PC-3 (cell line): Measurements from ENCODE around the gene SERTAD1. TPM values are rescaled to one million over a fixed set of nuclear protein-coding genes. Genes with fewer than 3 reads are reported as not detected.

Source experiments
- ATAC-seq: fragments of 200-7000 bp; cut with Tn5 transposase; 2 replicates; pipeline ENCODE4 v1.9.1; 2020; ENCODE audit warnings: mild to moderate bottlenecking, moderate library complexity
- BruUV-seq: library from RNA; stranded (reverse); fragments of 400-500 nt; replicated peaks from 2 replicates; lab custom pipeline; 2021; lab: Mats Ljungman, UMichigan
- CTCF ChIA-PET: fragments of 300-600 bp; sonication (Branson Sonifier 250); formaldehyde crosslinking; loops from one replicate; lab custom pipeline; 2022; ENCODE audit warnings: antibody characterized with exemption; lab: Charles Lee
- POLR2A ChIA-PET: fragments of 300-600 bp; sonication (Branson Sonifier 250); formaldehyde crosslinking; loops from one replicate; lab custom pipeline; 2022; ENCODE audit warnings: antibody characterized with exemption; ENCODE audit not compliant: unreplicated experiment; lab: Charles Lee
- DNase-seq: peaks from one replicate; pipeline ENCODE4 v3.0.0-alpha.2; 2015
- H2AFZ ChIP-seq: fragments of 300-600 bp; sonication (generic); 2 replicates; pipeline ENCODE4 v1.6.0; 2016; ENCODE audit warnings: antibody characterized with exemption, low read length
- H3F3A ChIP-seq: fragments of 300-600 bp; sonication (generic); one replicate; pipeline ENCODE4 v1.6.0; 2017; ENCODE audit warnings: antibody characterized with exemption, low read length, control low read depth, mild to moderate bottlenecking; ENCODE audit not compliant: unreplicated experiment
- H3K27ac ChIP-seq: fragments of 300-600 bp; sonication (generic); 2 replicates; pipeline ENCODE4 v1.5.1; 2016; ENCODE audit warnings: mild to moderate bottlenecking, low read length
- H3K27me3 ChIP-seq: fragments of 300-600 bp; sonication (generic); 2 replicates; pipeline ENCODE4 v1.6.1; 2016; ENCODE audit warnings: low read length, mixed read lengths
- H3K36me3 ChIP-seq: fragments of 300-600 bp; sonication (generic); 2 replicates; pipeline ENCODE4 v1.6.1; 2016; ENCODE audit warnings: low read depth, mixed run types, low read length, mixed read lengths
- H3K4me1 ChIP-seq: fragments of 300-600 bp; sonication (generic); 2 replicates; pipeline ENCODE4 v1.5.1; 2016; ENCODE audit warnings: low read length; ENCODE audit not compliant: insufficient read depth
- H3K4me2 ChIP-seq: fragments of 300-600 bp; sonication (generic); 2 replicates; pipeline ENCODE4 v1.6.0; 2016; ENCODE audit warnings: low read length
- H3K4me3 ChIP-seq: fragments of 300-600 bp; sonication (generic); 2 replicates; pipeline ENCODE4 v1.5.1; 2016; ENCODE audit warnings: mild to moderate bottlenecking, low read length, mixed read lengths
- H3K79me2 ChIP-seq: fragments of 300-600 bp; sonication (generic); 2 replicates; pipeline ENCODE4 v1.6.1; 2017; ENCODE audit warnings: low read length, mixed read lengths
- H3K9ac ChIP-seq: fragments of 300-600 bp; sonication (generic); 2 replicates; pipeline ENCODE4 v1.6.0; 2016; ENCODE audit warnings: mild to moderate bottlenecking, low read length
- H3K9me2 ChIP-seq: fragments of 300-600 bp; sonication (generic); replicated peaks from 2 replicates; pipeline ENCODE4 v1.6.1; 2016; ENCODE audit warnings: mixed run types, low read length, mixed read lengths
- H3K9me3 ChIP-seq: fragments of 300-600 bp; sonication (generic); 2 replicates; pipeline ENCODE4 v1.6.1; 2016; ENCODE audit warnings: low read length, mixed read lengths
- H4K20me1 ChIP-seq: fragments of 300-600 bp; sonication (generic); 2 replicates; pipeline ENCODE4 v1.6.1; 2016; ENCODE audit warnings: low read length, mixed read lengths
- EZH2 ChIP-seq: fragments of 300-600 bp; sonication (generic); IDR thresholded peaks from one replicate; pipeline ENCODE4 v1.6.1; 2017; ENCODE audit warnings: antibody characterized with exemption, mild to moderate bottlenecking, low read length; ENCODE audit not compliant: unreplicated experiment
- EZH2phosphoT487 ChIP-seq: fragments of 300-600 bp; sonication (generic); IDR thresholded peaks from 2 replicates; pipeline ENCODE4 v1.6.1; 2018; ENCODE audit warnings: mild to moderate bottlenecking, antibody characterized with exemption, low read length, borderline replicate concordance
- intact Hi-C: fragments of 100-400 bp; cut with micrococcal nuclease; formaldehyde crosslinking; loops from 2 replicates; pipeline ENCODE4 v1.9.0; 2023
- total RNA-seq: library from RNA; depleted of rRNA; stranded (reverse); fragments of >200 nt; gene quantifications from 2 replicates; pipeline ENCODE4 v1.2.3, GENCODE V29; 2014
- TF ChIP-seq, protein P1 (sequence below): fragments of 300-600 bp; sonication (generic); conservative IDR thresholded peaks from 2 replicates; pipeline ENCODE4 v1.5.1; 2017; ENCODE audit warnings: antibody characterized with exemption, low read depth, mild to moderate bottlenecking, low read length

Gene SERTAD1
- total RNA-seq, 1 experiment from 2014 or later, result 16.8 TPM

DNA sequence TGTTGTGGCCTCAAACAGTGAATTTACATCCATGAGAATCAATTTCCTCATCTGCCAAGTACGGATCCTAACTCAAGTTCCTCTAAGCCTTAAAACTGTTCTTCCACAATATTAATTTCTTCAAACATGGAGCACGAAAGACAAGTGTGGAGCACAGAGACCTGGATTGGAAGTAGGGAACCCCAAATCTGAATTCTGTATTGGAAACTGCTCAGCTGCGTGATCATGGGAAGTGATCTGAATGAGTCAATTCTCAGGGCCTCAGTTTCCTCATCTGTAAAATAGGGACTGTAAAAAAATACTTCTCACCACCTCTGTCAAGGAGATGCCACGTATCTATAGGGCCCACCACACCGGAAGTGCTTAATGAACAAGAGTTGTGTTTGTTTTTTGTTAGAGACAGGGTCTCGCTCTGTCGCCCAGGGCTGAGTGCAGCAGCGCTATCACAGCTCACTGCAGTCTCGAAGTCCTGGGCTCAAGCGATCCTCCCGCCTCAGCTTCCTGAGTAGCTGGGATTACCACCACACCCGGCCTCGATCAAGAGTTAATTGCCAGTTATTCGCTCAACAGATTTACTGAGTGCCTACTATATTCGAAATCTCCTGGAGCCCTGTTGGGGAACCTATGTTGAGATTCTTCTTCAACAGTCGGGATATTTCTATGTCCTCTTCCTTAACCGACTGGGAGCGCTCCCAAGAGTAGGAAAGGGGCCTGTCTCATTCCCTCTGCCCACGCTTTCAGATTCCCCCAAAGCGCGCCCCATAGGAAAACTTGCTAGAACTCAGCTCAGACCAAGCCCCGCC lies 16.7 kb upstream of the SERTAD1 start:
- Histone ChIP-seq H3K27me3 (no peaks in the 10 kb centered on the region), H3K9me2 (no peaks in the 10 kb centered on the region), H3K79me2 (peaks cover 31% of the 10 kb centered on the region), H3K36me3 (peaks cover 12% of the 10 kb centered on the region; the same call in 1 of the 2 replicates), H4K20me1 (peaks cover 9% of the 10 kb centered on the region; the same call in 1 of the 2 replicates), H3K27ac (peak overlapping the region; percentile 21; the same call in 1 of the 2 replicates), H3K4me3 (peak overlapping the region; percentile 97), H3K9ac (peak overlapping the region; percentile 80), H3K4me2 (peak overlapping the region; percentile 97), H3F3A (no peaks in the 10 kb centered on the region), H3K4me1 (peaks cover 12% of the 10 kb centered on the region; the same call in 1 of the 2 replicates), H2AFZ (peak overlapping the region; percentile 66; the same call in 1 of the 2 replicates), H3K9me3 (no peaks in the 10 kb centered on the region)
- ChIA-PET CTCF (interaction anchor here (0.7 to 1.0 kb wide), 2 partner anchors 22 kb away, joined by 3 read pairs; no protein-coding TSS in a partner anchor), POLR2A (interaction anchor here (1.3 kb wide), 1 partner anchor 16 kb away, joined by 3 read pairs; the partner anchor contains the start of gene SERTAD1)
- no TSS peak for BruUV-seq
- ATAC-seq, result no peak
- intact Hi-C loops, result loop anchor here (2.0 kb wide), 1 partner anchor 22 kb away; no protein-coding TSS in a partner anchor
- DNase-seq, result no peak
- no peak for TF ChIP-seq EZH2
- TF ChIP-seq EZH2phosphoT487, result no peak
- TF ChIP-seq, protein P1, sequence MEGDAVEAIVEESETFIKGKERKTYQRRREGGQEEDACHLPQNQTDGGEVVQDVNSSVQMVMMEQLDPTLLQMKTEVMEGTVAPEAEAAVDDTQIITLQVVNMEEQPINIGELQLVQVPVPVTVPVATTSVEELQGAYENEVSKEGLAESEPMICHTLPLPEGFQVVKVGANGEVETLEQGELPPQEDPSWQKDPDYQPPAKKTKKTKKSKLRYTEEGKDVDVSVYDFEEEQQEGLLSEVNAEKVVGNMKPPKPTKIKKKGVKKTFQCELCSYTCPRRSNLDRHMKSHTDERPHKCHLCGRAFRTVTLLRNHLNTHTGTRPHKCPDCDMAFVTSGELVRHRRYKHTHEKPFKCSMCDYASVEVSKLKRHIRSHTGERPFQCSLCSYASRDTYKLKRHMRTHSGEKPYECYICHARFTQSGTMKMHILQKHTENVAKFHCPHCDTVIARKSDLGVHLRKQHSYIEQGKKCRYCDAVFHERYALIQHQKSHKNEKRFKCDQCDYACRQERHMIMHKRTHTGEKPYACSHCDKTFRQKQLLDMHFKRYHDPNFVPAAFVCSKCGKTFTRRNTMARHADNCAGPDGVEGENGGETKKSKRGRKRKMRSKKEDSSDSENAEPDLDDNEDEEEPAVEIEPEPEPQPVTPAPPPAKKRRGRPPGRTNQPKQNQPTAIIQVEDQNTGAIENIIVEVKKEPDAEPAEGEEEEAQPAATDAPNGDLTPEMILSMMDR, result no peak

- H3K9ac ChIP-seq, result no peak overlapping the region
- no peaks in the 10 kb centered on the region for H3K27me3 ChIP-seq
- intact Hi-C loops, result loop anchor here (2.0 kb wide), 1 partner anchor 21 kb away; no protein-coding TSS in a partner anchor
- peaks cover 31% of the 10 kb centered on the region for H3K79me2 ChIP-seq
- H3K4me1 ChIP-seq, result peaks cover 12% of the 10 kb centered on the region; the same call in 1 of the 2 replicates
- CTCF ChIA-PET, result no interaction called here
- peak overlapping the region; percentile 97; the same call in 1 of the 2 replicates for H3K4me2 ChIP-seq
- TF ChIP-seq EZH2, result no peak
- TF ChIP-seq, protein P1, result no peak
- no peak for TF ChIP-seq EZH2phosphoT487
- peaks cover 12% of the 10 kb centered on the region; the same call in 1 of the 2 replicates for H3K36me3 ChIP-seq
- H2AFZ ChIP-seq, result no peak overlapping the region
- no peaks in the 10 kb centered on the region for H3K9me3 ChIP-seq
- DNase-seq (no peak), ATAC-seq (no peak)
- POLR2A ChIA-PET, result no interaction called here
- H3K27ac ChIP-seq, result no peak overlapping the region
- no TSS peak for BruUV-seq
- H3K9me2 ChIP-seq, result no peaks in the 10 kb centered on the region
- H3F3A ChIP-seq, result no peaks in the 10 kb centered on the region
- no peak overlapping the region for H3K4me3 ChIP-seq
- H4K20me1 ChIP-seq, result peaks cover 9% of the 10 kb centered on the region; the same call in 1 of the 2 replicates
Measured at GRCh38 chr19:40441719-40442253, 16.0 kb upstream of the SERTAD1 start.
